H9 (cell line): ENCODE measurements around the gene ARMC9. TPM values are rescaled to one million over a fixed set of nuclear protein-coding genes. Genes with fewer than 3 reads are reported as not detected.

Experiments used
- DNase-seq: peaks from one replicate; pipeline ENCODE4 v3.0.0-alpha.2; 2017
- H2AFZ ChIP-seq: one replicate; pipeline ENCODE4 v1.6.1; 2013; ENCODE audit warnings: mild to moderate bottlenecking, low read length, control low read depth, moderate library complexity
- H2AK5ac ChIP-seq: 2 replicates; pipeline ENCODE4 v1.6.1; 2013; ENCODE audit warnings: low read length, control low read depth, mixed read lengths; ENCODE audit not compliant: insufficient read length
- H2BK120ac ChIP-seq: one replicate; pipeline ENCODE4 v1.6.1; 2013; ENCODE audit warnings: low read depth, mild to moderate bottlenecking, low read length, control low read depth, inconsistent platforms; ENCODE audit not compliant: poor library complexity, severe bottlenecking
- H2BK12ac ChIP-seq: 2 replicates; pipeline ENCODE4 v1.6.1; 2013; ENCODE audit warnings: low read length, control low read depth, mixed read lengths, low read depth; ENCODE audit not compliant: insufficient read length
- H2BK15ac ChIP-seq: 2 replicates; pipeline ENCODE4 v1.6.1; 2013; ENCODE audit warnings: low read depth, low read length, control low read depth
- H2BK20ac ChIP-seq: one replicate; pipeline ENCODE4 v1.6.1; 2013; ENCODE audit warnings: low read depth, mild to moderate bottlenecking, low read length, control low read depth, inconsistent platforms; ENCODE audit not compliant: poor library complexity, severe bottlenecking
- H2BK5ac ChIP-seq: 2 replicates; pipeline ENCODE4 v1.6.1; 2013; ENCODE audit warnings: low read length, control low read depth, mixed read lengths; ENCODE audit not compliant: insufficient read length
- H3K14ac ChIP-seq: 2 replicates; pipeline ENCODE4 v1.6.1; 2013; ENCODE audit warnings: low read length, control low read depth; ENCODE audit not compliant: insufficient read depth
- H3K18ac ChIP-seq: 2 replicates; pipeline ENCODE4 v1.6.1; 2013; ENCODE audit warnings: low read depth, mild to moderate bottlenecking, mixed read lengths, low read length, control low read depth; ENCODE audit not compliant: insufficient read length
- H3K23ac ChIP-seq: 2 replicates; pipeline ENCODE4 v1.6.1; 2013; ENCODE audit warnings: low read length, control low read depth, mixed read lengths, low read depth; ENCODE audit not compliant: insufficient read length
- H3K23me2 ChIP-seq: 2 replicates; pipeline ENCODE4 v1.6.1; 2013; ENCODE audit warnings: low read depth, mild to moderate bottlenecking, mixed read lengths, low read length, control low read depth; ENCODE audit not compliant: insufficient read length, poor library complexity, severe bottlenecking
- H3K27ac ChIP-seq: 2 replicates; pipeline ENCODE4 v1.5.1; 2013; ENCODE audit warnings: low read length, control low read depth, mixed read lengths, low read depth; ENCODE audit not compliant: insufficient read length
- H3K27me3 ChIP-seq: 2 replicates; pipeline ENCODE4 v1.6.1; 2013; ENCODE audit warnings: low read length, control low read depth, inconsistent platforms; ENCODE audit not compliant: insufficient read depth
- H3K4ac ChIP-seq: 2 replicates; pipeline ENCODE4 v1.6.1; 2013; ENCODE audit warnings: low read depth, mild to moderate bottlenecking, control low read depth, inconsistent platforms, low read length, moderate library complexity
- H3K4me1 ChIP-seq: 2 replicates; pipeline ENCODE4 v1.6.1; 2013; ENCODE audit warnings: low read length, control low read depth, inconsistent platforms; ENCODE audit not compliant: insufficient read depth
- H3K4me2 ChIP-seq: 2 replicates; pipeline ENCODE4 v1.6.1; 2013; ENCODE audit warnings: low read length, control low read depth, mixed read lengths; ENCODE audit not compliant: insufficient read length, insufficient read depth
- H3K56ac ChIP-seq: 2 replicates; pipeline ENCODE4 v1.6.1; 2013; ENCODE audit warnings: low read depth, mild to moderate bottlenecking, mixed read lengths, low read length, control low read depth; ENCODE audit not compliant: insufficient read length
- H3K79me1 ChIP-seq: 2 replicates; pipeline ENCODE4 v1.6.1; 2013; ENCODE audit warnings: low read depth, mild to moderate bottlenecking, moderate library complexity, low read length, control low read depth, inconsistent platforms; ENCODE audit not compliant: insufficient read depth, poor library complexity, severe bottlenecking
- H3K79me2 ChIP-seq: 2 replicates; pipeline ENCODE4 v1.6.1; 2013; ENCODE audit warnings: low read length, control low read depth, inconsistent platforms; ENCODE audit not compliant: insufficient read depth
- H3K9ac ChIP-seq: 2 replicates; pipeline ENCODE4 v1.6.1; 2013; ENCODE audit warnings: low read length, control low read depth, mixed read lengths; ENCODE audit not compliant: insufficient read length; ENCODE audit errors: extremely low read depth
- H3K9me3 ChIP-seq: one replicate; pipeline ENCODE4 v1.6.1; 2013; ENCODE audit warnings: low read depth, low read length, inconsistent platforms; ENCODE audit not compliant: control insufficient read depth
- H3T11ph ChIP-seq: one replicate; pipeline ENCODE4 v1.6.1; 2013; ENCODE audit warnings: mild to moderate bottlenecking, low read length, control low read depth, inconsistent platforms
- H4K20me1 ChIP-seq: one replicate; pipeline ENCODE4 v1.6.1; 2013; ENCODE audit not compliant: control insufficient read depth, insufficient read length, insufficient read depth
- H4K5ac ChIP-seq: 2 replicates; pipeline ENCODE4 v1.6.1; 2013; ENCODE audit warnings: low read depth, mild to moderate bottlenecking, mixed read lengths, low read length, control low read depth; ENCODE audit not compliant: insufficient read length
- H4K8ac ChIP-seq: replicated peaks from 2 replicates; pipeline ENCODE4 v1.6.1; 2013; ENCODE audit warnings: low read length, control low read depth, mixed read lengths, low read depth; ENCODE audit not compliant: insufficient read length
- H4K91ac ChIP-seq: 2 replicates; pipeline ENCODE4 v1.6.1; 2013; ENCODE audit warnings: low read depth, mild to moderate bottlenecking, moderate library complexity, mixed read lengths, low read length, control low read depth; ENCODE audit not compliant: insufficient read length
- H3K27ac Mint-ChIP-seq, 3 experiments: 2 replicates in 2 of 3; 3 replicates in 1 of 3; pipeline ENCODE4 v1.8.0; 2020 to 2021; ENCODE audit warnings: mixed read lengths in 3 of 3, mild to moderate bottlenecking in 1 of 3, moderate library complexity in 1 of 3
- H3K27me3 Mint-ChIP-seq: 2 replicates; pipeline ENCODE4 v1.8.0; 2021; ENCODE audit warnings: low read depth, mild to moderate bottlenecking, moderate library complexity, mixed read lengths
- H3K36me3 Mint-ChIP-seq, 3 experiments: 2 replicates in 2 of 3; 3 replicates in 1 of 3; pipeline ENCODE4 v1.8.0; 2020 to 2021; ENCODE audit warnings: low read depth in 3 of 3, mixed read lengths in 3 of 3; ENCODE audit not compliant: insufficient read depth in 1 of 3
- H3K4me1 Mint-ChIP-seq, 2 experiments: 2 replicates each; pipeline ENCODE4 v1.8.0; 2020; ENCODE audit warnings: mixed read lengths in 2 of 2
- H3K4me3 Mint-ChIP-seq, 2 experiments: 2 replicates in 1 of 2; 3 replicates in 1 of 2; pipeline ENCODE4 v1.8.0; 2020 to 2021; ENCODE audit warnings: mild to moderate bottlenecking in 2 of 2, mixed read lengths in 2 of 2, moderate library complexity in 1 of 2
- H3K9me3 Mint-ChIP-seq, 2 experiments: 2 replicates in 1 of 2; 3 replicates in 1 of 2; pipeline ENCODE4 v1.8.0; 2020; ENCODE audit warnings: mild to moderate bottlenecking in 2 of 2, mixed read lengths in 2 of 2, moderate library complexity in 1 of 2
- WGBS: extraction: QIAGEN DNeasy Blood & Tissue Kit; methylation state at CpG from one replicate; pipeline ENCODE4 v1.1.7; 2013; ENCODE audit warnings: missing lambda C conversion rate, low lambda C conversion rate, mixed read lengths; ENCODE audit not compliant: insufficient read length; ENCODE audit errors: extremely low coverage; 5-methylcytosine and 5-hydroxymethylcytosine counted together
- total RNA-seq: library from RNA; stranded (reverse); gene quantifications from 2 replicates; pipeline ENCODE4 v1.2.1, GENCODE V29; 2021
- TF ChIP-seq, protein P1 (sequence below): fragments of 200-600 bp; sonication (generic); conservative IDR thresholded peaks from 3 replicates; pipeline ENCODE4 v1.8.0; 2021; ENCODE audit warnings: antibody characterized with exemption, mild to moderate bottlenecking

The ARMC9 gene
- total RNA-seq, 1 experiment from 2014 or later = 37.6 TPM

GRCh38 chr2:231359441-231359840 is 161.0 kb downstream of the ARMC9 start:
- no peak for DNase-seq
- Histone ChIP-seq H3K9ac (no peak overlapping the region), H2BK15ac (no peak overlapping the region), H3K4me1 (peaks cover 2% of the 10 kb centered on the region; the same call in 1 of the 2 replicates), H3K4me2 (no peak overlapping the region), H2BK5ac (no peak overlapping the region), H2AK5ac (no peak overlapping the region), H3K79me2 (no peaks in the 10 kb centered on the region), H2BK120ac (no peak overlapping the region), H4K5ac (no peak overlapping the region), H4K8ac (no peak overlapping the region), H3K4ac (no peak overlapping the region), H3T11ph (no peak overlapping the region), H3K56ac (no peak overlapping the region), H3K14ac (no peak overlapping the region), H4K91ac (no peak overlapping the region), H3K23me2 (no peaks in the 10 kb centered on the region), H3K79me1 (no peaks in the 10 kb centered on the region), H2BK20ac (no peak overlapping the region), H4K20me1 (no peaks in the 10 kb centered on the region), H3K23ac (no peak overlapping the region), H3K18ac (no peak overlapping the region), H2BK12ac (no peak overlapping the region), H3K9me3 (no peaks in the 10 kb centered on the region), H2AFZ (no peak overlapping the region), H3K27me3 (no peaks in the 10 kb centered on the region), H3K27ac (no peak overlapping the region)
- Mint-ChIP-seq H3K4me1 (peaks cover 37 to 47% of the 10 kb centered on the region in 2 experiments), H3K27ac (peak overlapping the region in 2 of 3 experiments; percentile 22 to 27; a peak in 3 of 7 replicates), H3K36me3 (peaks cover 3 to 9% (median 5%) of the 10 kb centered on the region in 3 experiments; a peak in 5 of 7 replicates), H3K27me3 (no peaks in the 10 kb centered on the region; the same call in 1 of the 2 replicates), H3K4me3 (no peak overlapping the region), H3K9me3 (no peaks in the 10 kb centered on the region)
- TF ChIP-seq, protein P1, sequence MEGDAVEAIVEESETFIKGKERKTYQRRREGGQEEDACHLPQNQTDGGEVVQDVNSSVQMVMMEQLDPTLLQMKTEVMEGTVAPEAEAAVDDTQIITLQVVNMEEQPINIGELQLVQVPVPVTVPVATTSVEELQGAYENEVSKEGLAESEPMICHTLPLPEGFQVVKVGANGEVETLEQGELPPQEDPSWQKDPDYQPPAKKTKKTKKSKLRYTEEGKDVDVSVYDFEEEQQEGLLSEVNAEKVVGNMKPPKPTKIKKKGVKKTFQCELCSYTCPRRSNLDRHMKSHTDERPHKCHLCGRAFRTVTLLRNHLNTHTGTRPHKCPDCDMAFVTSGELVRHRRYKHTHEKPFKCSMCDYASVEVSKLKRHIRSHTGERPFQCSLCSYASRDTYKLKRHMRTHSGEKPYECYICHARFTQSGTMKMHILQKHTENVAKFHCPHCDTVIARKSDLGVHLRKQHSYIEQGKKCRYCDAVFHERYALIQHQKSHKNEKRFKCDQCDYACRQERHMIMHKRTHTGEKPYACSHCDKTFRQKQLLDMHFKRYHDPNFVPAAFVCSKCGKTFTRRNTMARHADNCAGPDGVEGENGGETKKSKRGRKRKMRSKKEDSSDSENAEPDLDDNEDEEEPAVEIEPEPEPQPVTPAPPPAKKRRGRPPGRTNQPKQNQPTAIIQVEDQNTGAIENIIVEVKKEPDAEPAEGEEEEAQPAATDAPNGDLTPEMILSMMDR = no peak
- no CpG with 5 or more reads among the region's 10 CpGs for WGBS
